Loucy (cell line): ENCODE measurements around the gene SPOPL.

Source experiments
- CTCF ChIP-seq: fragments of 200-600 bp; sonication (generic); conservative IDR thresholded peaks from 2 replicates; pipeline ENCODE4 v1.5.1; 2014; ENCODE audit warnings: mild to moderate bottlenecking, antibody characterized with exemption, low read length
- EZH2phosphoT487 ChIP-seq: fragments of 200-600 bp; IDR thresholded peaks from 2 replicates; pipeline ENCODE4 v1.6.1; 2018; ENCODE audit warnings: antibody characterized with exemption, mild to moderate bottlenecking, moderate library complexity, borderline replicate concordance

GRCh38 chr2:138615257-138615656 lies 113.7 kb downstream of the SPOPL start:
- TF ChIP-seq CTCF: no peak
- TF ChIP-seq EZH2phosphoT487: no peak
